HG03520 (cell line): ENCODE measurements around the gene HSPA4.
A peak's percentile ranks its signal among the peaks of the same experiment; 100 is the strongest.
"Not testable (repeated sequence)": the region's sequence is repeated elsewhere in the genome, so short reads cannot be mapped to it uniquely, and the experiment has no call there.

ENCODE experiments used
- ATAC-seq: cut with Tn5 transposase; IDR thresholded peaks from one replicate; pipeline ENCODE4 v1.9.1; 2021; ENCODE audit warnings: mild to moderate bottlenecking, moderate library complexity; ENCODE audit not compliant: unreplicated experiment

The HSPA4 gene

GRCh38 chr5:133049726-133050048 lies 2.1 kb upstream of the HSPA4 start:
- no peak for ATAC-seq

- ATAC-seq = no peak
Measured at GRCh38 chr5:133050521-133050920, 1.3 kb upstream of the HSPA4 start.

DNA sequence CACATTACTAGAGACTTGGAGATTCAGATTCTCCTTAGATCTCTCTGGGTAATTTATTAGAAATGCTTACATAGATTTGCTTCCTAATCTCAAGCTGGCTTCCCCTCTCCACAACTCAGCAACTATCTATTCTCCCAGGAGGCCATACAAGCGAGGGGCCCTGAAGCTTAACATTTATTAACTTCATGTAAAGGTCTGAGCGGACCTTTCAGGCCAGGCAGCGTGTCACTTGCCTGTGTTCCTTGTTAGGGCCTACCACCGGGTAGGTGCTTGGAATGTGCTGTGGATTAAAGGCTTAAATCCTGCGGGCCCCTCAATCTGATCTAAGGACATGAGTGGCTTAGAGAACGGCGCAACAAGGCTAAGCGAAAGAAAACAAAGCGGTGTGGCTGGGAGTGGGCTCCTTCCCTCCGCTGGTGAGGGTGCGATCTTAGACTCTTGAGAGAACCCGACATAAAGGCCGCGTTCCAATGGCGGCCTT lies 712 bp upstream of the HSPA4 start:
- no peak for ATAC-seq

DNA sequence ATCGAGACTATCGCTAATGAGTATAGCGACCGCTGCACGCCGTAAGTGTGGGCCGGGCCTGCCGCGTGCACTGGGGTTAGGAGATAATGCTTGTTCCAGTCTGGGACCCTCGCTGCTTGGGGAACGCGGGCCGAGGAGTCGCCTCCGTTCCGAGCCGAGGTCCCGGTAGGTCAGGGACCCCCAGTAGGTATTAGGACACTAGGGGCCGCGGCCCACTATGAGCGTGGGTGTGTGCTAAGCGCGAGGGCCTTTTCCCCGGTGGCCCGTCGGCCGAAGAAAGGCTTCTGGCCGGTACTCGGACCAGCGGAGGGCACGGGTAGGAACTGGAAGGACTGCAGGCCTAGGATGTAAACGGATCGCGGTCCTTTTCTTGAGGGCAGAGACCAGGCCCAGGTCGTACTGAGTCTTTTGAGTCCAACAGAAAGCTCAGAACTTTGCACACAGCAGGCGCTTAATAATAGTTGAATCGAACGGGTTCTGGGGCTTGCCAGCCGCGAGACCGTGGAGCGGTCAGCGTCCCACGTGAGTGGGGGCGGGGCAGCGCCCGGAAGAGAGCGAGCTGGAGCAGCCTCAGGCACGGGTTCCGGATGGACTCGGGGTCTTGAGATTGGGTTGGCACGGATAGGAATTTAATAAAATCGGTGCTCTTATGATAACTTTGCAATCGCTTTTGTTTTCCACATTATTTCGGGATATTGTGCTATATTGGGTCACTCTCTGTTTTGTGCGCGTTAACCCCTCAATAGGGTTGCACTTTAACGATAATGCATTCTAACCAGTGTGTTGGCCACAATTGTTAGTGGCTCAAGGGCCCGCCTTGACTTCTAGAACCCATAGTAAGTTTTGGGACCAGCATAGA lies 733 bp downstream of the HSPA4 start:
- ATAC-seq = peak; percentile 27

GRCh38 chr5:133053448-133053847 lies 1.6 kb downstream of the HSPA4 start:
- no peak for ATAC-seq

- ATAC-seq = no peak
Measured at GRCh38 chr5:133054697-133055471, 3.1 kb downstream of the HSPA4 start.

GRCh38 chr5:133056891-133057290 lies 5.1 kb downstream of the HSPA4 start:
- no peak for ATAC-seq

GRCh38 chr5:133059621-133060020 lies 7.8 kb downstream of the HSPA4 start:
- no peak for ATAC-seq

GRCh38 chr5:133062276-133062675 lies 10.5 kb downstream of the HSPA4 start:
- ATAC-seq = no peak

DNA sequence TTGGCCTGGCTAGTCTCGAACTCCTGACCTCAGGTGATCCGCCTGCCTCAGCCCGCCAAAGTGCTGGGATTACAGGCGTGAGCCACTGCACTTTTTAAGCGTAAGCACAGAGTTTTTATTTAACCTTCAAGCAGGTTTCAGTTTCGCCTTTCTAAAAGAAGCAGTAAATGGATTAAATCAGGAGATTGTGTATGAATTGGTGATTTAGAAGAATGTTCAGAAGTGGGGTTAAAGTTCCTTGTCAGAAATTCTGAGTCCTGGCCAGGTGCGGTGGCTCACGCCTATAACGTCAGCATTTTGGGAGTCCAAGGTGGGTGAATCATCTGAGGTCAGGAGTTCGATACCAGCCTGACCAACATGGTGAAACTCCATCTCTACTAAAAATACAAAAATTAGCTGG lies 12.2 kb downstream of the HSPA4 start:
- no peak for ATAC-seq

DNA sequence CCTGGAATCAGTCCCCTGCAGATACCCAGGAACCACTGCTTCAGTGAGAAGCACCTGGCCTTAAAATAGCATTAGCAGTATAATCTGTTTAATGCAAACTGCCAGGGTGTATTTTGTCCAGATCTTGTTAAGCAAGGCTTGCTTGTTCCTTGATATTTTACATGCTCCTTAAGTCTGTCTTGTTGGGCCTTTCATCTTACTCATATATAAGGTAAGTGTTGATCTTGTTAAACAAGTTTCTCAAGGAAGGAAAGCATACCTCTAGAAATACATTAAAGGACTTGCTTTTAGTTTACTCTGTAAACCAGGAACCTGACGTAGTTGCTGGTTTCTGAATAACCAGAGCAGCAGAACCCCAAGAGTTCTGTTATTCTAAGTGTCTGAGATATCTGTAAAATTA lies 13.7 kb downstream of the HSPA4 start:
- ATAC-seq = no peak

DNA sequence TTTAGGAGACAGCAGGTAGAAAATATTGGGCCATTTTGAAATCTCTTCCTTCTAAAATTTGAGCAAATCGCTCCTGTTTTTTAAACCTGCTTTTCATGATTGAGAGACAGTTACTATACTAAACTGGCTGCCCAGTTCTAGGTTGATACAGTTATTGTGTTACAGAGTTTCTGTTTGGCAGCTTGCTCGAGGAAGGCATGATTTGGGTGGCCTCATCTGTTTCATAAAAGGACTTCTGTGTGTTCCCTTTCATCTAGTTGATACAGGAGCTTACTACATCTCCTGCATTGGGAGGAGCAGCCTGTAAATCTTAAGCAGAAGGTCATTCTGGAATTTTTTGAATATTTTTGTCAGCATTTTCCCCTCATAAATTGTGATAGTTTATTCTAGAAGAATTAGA lies 14.2 kb downstream of the HSPA4 start:
- ATAC-seq = no peak

- no peak for ATAC-seq
Measured at GRCh38 chr5:133072021-133072420, 20.2 kb downstream of the HSPA4 start.

GRCh38 chr5:133075572-133076536 lies 24.0 kb downstream of the HSPA4 start:
- no peak for ATAC-seq

GRCh38 chr5:133079048-133079447 lies 27.2 kb downstream of the HSPA4 start:
- ATAC-seq = no peak

- no peak for ATAC-seq
Measured at GRCh38 chr5:133081036-133081435, 29.2 kb downstream of the HSPA4 start.

DNA sequence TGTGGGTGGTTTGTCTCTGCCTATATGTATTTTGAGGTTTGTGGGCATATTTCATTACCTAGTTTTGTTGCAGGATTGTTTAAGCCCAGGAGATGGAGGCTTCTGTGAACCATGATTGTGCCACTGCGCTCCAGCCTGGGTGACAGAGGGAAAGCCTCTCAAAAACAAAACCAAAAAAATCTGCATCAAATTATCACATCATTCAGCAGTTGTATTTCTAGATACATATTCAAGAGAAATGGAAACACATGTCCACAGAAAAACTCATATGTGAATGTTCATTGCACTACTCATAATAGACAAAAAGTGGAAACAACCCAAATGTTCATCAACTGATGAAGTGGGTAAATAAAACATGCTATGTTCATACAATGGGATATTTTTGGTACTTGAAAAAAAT lies 29.9 kb downstream of the HSPA4 start:
- ATAC-seq = no peak

DNA sequence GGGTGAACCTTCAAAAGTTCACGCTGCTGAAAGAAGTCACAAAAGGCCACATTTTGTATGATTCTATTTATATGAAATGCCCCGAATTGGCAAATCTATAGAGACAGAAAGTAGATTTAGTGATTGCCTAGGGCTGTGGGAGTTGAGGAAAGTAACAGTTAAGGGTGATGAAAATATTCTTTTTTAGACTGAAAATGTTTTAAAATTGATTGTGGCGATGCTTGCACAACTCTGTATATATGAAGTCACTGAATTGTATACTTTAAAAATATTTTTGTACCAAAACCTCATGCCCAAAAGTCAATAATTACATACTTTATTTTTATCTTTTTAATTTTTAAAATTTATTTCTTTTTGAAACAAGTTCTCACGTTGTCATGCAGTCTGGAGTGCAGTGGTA lies 30.3 kb downstream of the HSPA4 start:
- ATAC-seq = no peak

- ATAC-seq = no peak
Measured at GRCh38 chr5:133083901-133084300, 32.1 kb downstream of the HSPA4 start.

DNA sequence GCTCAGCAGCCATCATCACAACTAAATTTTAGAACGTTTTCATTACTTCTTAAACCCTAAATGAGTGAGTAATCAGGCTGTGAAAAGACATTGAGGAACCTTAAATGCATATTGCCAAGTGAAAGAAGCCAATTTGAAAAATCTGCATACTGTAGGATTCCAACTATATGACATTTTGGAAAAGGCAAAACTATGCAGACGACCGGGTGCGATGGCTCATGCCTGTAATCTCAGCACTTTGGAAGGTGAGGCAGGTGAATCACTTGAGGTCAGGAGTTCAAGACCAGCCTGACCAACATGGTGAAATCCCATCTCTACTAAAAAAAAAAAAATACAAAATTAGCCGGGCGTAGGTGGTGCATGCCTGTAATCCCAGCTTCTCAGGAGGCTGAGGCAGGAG lies 33.4 kb downstream of the HSPA4 start:
- ATAC-seq = not testable (repeated sequence)

GRCh38 chr5:133086366-133086875 lies 34.6 kb downstream of the HSPA4 start:
- ATAC-seq = no peak
